Measurements from ENCODE around the gene ACVR1C. TPM values are rescaled to one million over a fixed set of nuclear protein-coding genes. Genes with fewer than 3 reads are reported as not detected.
"Not testable (repeated sequence)": the region's sequence is repeated elsewhere in the genome, so short reads cannot be mapped to it uniquely, and the experiment has no call there.

The ACVR1C gene
- total and polyA plus RNA-seq, 4 experiments from 2014 or later: 1.6 to 6.9 (median 4.3) TPM

- ChIA-PET POLR2A (ENCODE audit: partially characterized antibody) (no interaction called here), CTCF (ENCODE audit: partially characterized antibody) (interaction anchor here (1.2 kb wide), 1 partner anchor 15 kb away, joined by 3 read pairs; no protein-coding TSS in a partner anchor)
- DNase-seq: no peak
- no peak overlapping the region for H3K4me3 ChIP-seq (ENCODE audit: low read length in 2 of 2)
- no peak overlapping the region for H3K27ac ChIP-seq (ENCODE audit: low read depth, low read length)
- Mint-ChIP-seq H3K9me3 (no peaks in the 10 kb centered on the region), H3K27me3 (peaks cover 0 to 3% of the 10 kb centered on the region in 2 donors), H3K36me3 (peaks cover 13 to 21% of the 10 kb centered on the region in 2 donors), H3K4me1 (peaks cover 0 to 1% (median 0%) of the 10 kb centered on the region in 4 donors), H3K4me3 (no peak overlapping the region), H3K27ac (no peak overlapping the region)
- intact Hi-C loops (cut with micrococcal nuclease): no loop called here
- H3K9me3 ChIP-seq (ENCODE audit: control insufficient read depth in 1 of 2, low read length in 2 of 2): no peaks in the 10 kb centered on the region
- no peaks in the 10 kb centered on the region for H3K27me3 ChIP-seq (ENCODE audit: insufficient read depth, low read length)
- no peaks in the 10 kb centered on the region for H3K4me1 ChIP-seq (ENCODE audit: insufficient read depth, low read length)
- no peaks in the 10 kb centered on the region for H3K36me3 ChIP-seq (ENCODE audit: insufficient read depth, low read length)
Measured at GRCh38 chr2:157587576-157587975, 41.1 kb downstream of the ACVR1C start.

GRCh38 chr2:157574165-157574564 is 54.5 kb downstream of the ACVR1C start:
- Mint-ChIP-seq H3K36me3 (no peaks in the 10 kb centered on the region), H3K27me3 (peaks cover 0 to 1% of the 10 kb centered on the region in 2 donors), H3K4me3 (no peak overlapping the region), H3K27ac (peak overlapping the region in 3 of 7 donors; percentile 10 to 74 (median 22)), H3K9me3 (no peaks in the 10 kb centered on the region), H3K4me1 (peaks cover 0 to 7% (median under 1%) of the 10 kb centered on the region in 4 donors)
- no peaks in the 10 kb centered on the region for H3K4me1 ChIP-seq (ENCODE audit: insufficient read depth, low read length)
- POLR2A ChIA-PET (ENCODE audit: partially characterized antibody): no interaction called here
- CTCF ChIA-PET (ENCODE audit: partially characterized antibody): no interaction called here
- no peaks in the 10 kb centered on the region for H3K27me3 ChIP-seq (ENCODE audit: insufficient read depth, low read length)
- intact Hi-C loops (cut with micrococcal nuclease): no loop called here
- H3K9me3 ChIP-seq (ENCODE audit: control insufficient read depth in 1 of 2, low read length in 2 of 2): no peaks in the 10 kb centered on the region
- H3K4me3 ChIP-seq (ENCODE audit: low read length in 2 of 2): no peak overlapping the region
- DNase-seq: no peak
- H3K27ac ChIP-seq (ENCODE audit: low read depth, low read length): no peak overlapping the region
- H3K36me3 ChIP-seq (ENCODE audit: insufficient read depth, low read length): no peaks in the 10 kb centered on the region

- H3K4me3 Mint-ChIP-seq: no peak overlapping the region
- intact Hi-C loops (cut with micrococcal nuclease): no loop called here
- peaks cover 0 to 7% (median 0%) of the 10 kb centered on the region in 4 donors for H3K4me1 Mint-ChIP-seq
- no peaks in the 10 kb centered on the region for H3K27me3 Mint-ChIP-seq
- Histone ChIP-seq H3K27me3 (ENCODE audit: insufficient read depth, low read length) (no peaks in the 10 kb centered on the region), H3K36me3 (ENCODE audit: insufficient read depth, low read length) (no peaks in the 10 kb centered on the region), H3K27ac (ENCODE audit: low read depth, low read length) (no peak overlapping the region), H3K4me3 (ENCODE audit: low read length in 2 of 2) (no peak overlapping the region), H3K9me3 (ENCODE audit: control insufficient read depth in 1 of 2, low read length in 2 of 2) (no peaks in the 10 kb centered on the region), H3K4me1 (ENCODE audit: insufficient read depth, low read length) (no peaks in the 10 kb centered on the region)
- peak in 3 of 5 donors; percentile 5 to 27 (median 6) for DNase-seq
- H3K9me3 Mint-ChIP-seq: no peaks in the 10 kb centered on the region
- ChIA-PET CTCF (ENCODE audit: partially characterized antibody) (no interaction called here), POLR2A (ENCODE audit: partially characterized antibody) (no interaction called here)
- peak overlapping the region in 1 of 7 donors; percentile 13 for H3K27ac Mint-ChIP-seq
- H3K36me3 Mint-ChIP-seq: no peaks in the 10 kb centered on the region
Measured at GRCh38 chr2:157572725-157573124, 55.9 kb downstream of the ACVR1C start.

GRCh38 chr2:157566623-157567022 is 62.0 kb downstream of the ACVR1C start:
- intact Hi-C loops (cut with micrococcal nuclease); CTCF ChIA-PET (ENCODE audit: partially characterized antibody); H3K4me3 Mint-ChIP-seq; H3K4me3 ChIP-seq (ENCODE audit: low read length in 2 of 2); H3K4me1 ChIP-seq (ENCODE audit: insufficient read depth, low read length); H3K27me3 Mint-ChIP-seq; H3K4me1 Mint-ChIP-seq; H3K27ac ChIP-seq (ENCODE audit: low read depth, low read length); H3K36me3 Mint-ChIP-seq; H3K27me3 ChIP-seq (ENCODE audit: insufficient read depth, low read length); H3K9me3 Mint-ChIP-seq; H3K27ac Mint-ChIP-seq; POLR2A ChIA-PET (ENCODE audit: partially characterized antibody); H3K9me3 ChIP-seq (ENCODE audit: control insufficient read depth in 1 of 2, low read length in 2 of 2); H3K36me3 ChIP-seq (ENCODE audit: insufficient read depth, low read length): not testable (repeated sequence)
- peak in 1 of 5 donors; percentile 21 for DNase-seq

- CTCF ChIA-PET (ENCODE audit: partially characterized antibody); POLR2A ChIA-PET (ENCODE audit: partially characterized antibody); H3K4me3 Mint-ChIP-seq; H3K4me1 Mint-ChIP-seq; H3K27ac ChIP-seq (ENCODE audit: low read depth, low read length); H3K27me3 ChIP-seq (ENCODE audit: insufficient read depth, low read length); H3K27me3 Mint-ChIP-seq; H3K36me3 ChIP-seq (ENCODE audit: insufficient read depth, low read length); H3K9me3 ChIP-seq (ENCODE audit: control insufficient read depth in 1 of 2, low read length in 2 of 2); DNase-seq; H3K4me1 ChIP-seq (ENCODE audit: insufficient read depth, low read length); H3K4me3 ChIP-seq (ENCODE audit: low read length in 2 of 2); H3K36me3 Mint-ChIP-seq; H3K9me3 Mint-ChIP-seq; H3K27ac Mint-ChIP-seq; intact Hi-C loops (cut with micrococcal nuclease): not testable (repeated sequence)
Measured at GRCh38 chr2:157566113-157566512, 62.6 kb downstream of the ACVR1C start.

GRCh38 chr2:157565550-157565949 is 63.1 kb downstream of the ACVR1C start:
- Histone ChIP-seq H3K36me3 (ENCODE audit: insufficient read depth, low read length) (no peaks in the 10 kb centered on the region), H3K4me1 (ENCODE audit: insufficient read depth, low read length) (no peaks in the 10 kb centered on the region), H3K9me3 (ENCODE audit: control insufficient read depth in 1 of 2, low read length in 2 of 2) (no peaks in the 10 kb centered on the region), H3K4me3 (ENCODE audit: low read length in 2 of 2) (no peak overlapping the region), H3K27ac (ENCODE audit: low read depth, low read length) (no peak overlapping the region), H3K27me3 (ENCODE audit: insufficient read depth, low read length) (no peaks in the 10 kb centered on the region)
- POLR2A ChIA-PET (ENCODE audit: partially characterized antibody): no interaction called here
- H3K27me3 Mint-ChIP-seq: no peaks in the 10 kb centered on the region
- peaks cover 3 to 7% (median 5%) of the 10 kb centered on the region in 4 donors for H3K4me1 Mint-ChIP-seq
- H3K9me3 Mint-ChIP-seq: peaks cover 0 to 6% (median 3%) of the 10 kb centered on the region in 8 donors
- no peak overlapping the region for H3K27ac Mint-ChIP-seq
- CTCF ChIA-PET (ENCODE audit: partially characterized antibody): no interaction called here
- intact Hi-C loops (cut with micrococcal nuclease): no loop called here
- no peak for DNase-seq
- peaks cover 4 to 8% of the 10 kb centered on the region in 2 donors for H3K36me3 Mint-ChIP-seq
- H3K4me3 Mint-ChIP-seq: no peak overlapping the region

GRCh38 chr2:157559890-157560289 is 68.8 kb downstream of the ACVR1C start:
- POLR2A ChIA-PET (ENCODE audit: partially characterized antibody): no interaction called here
- Histone ChIP-seq H3K36me3 (ENCODE audit: insufficient read depth, low read length) (no peaks in the 10 kb centered on the region), H3K9me3 (ENCODE audit: control insufficient read depth in 1 of 2, low read length in 2 of 2) (no peaks in the 10 kb centered on the region), H3K27ac (ENCODE audit: low read depth, low read length) (no peak overlapping the region), H3K27me3 (ENCODE audit: insufficient read depth, low read length) (no peaks in the 10 kb centered on the region), H3K4me3 (ENCODE audit: low read length in 2 of 2) (no peak overlapping the region), H3K4me1 (ENCODE audit: insufficient read depth, low read length) (peaks cover 3% of the 10 kb centered on the region)
- H3K9me3 Mint-ChIP-seq: peaks cover 0 to 6% (median 3%) of the 10 kb centered on the region in 8 donors
- CTCF ChIA-PET (ENCODE audit: partially characterized antibody): no interaction called here
- no peak for DNase-seq
- H3K27ac Mint-ChIP-seq: no peak overlapping the region
- no peak overlapping the region for H3K4me3 Mint-ChIP-seq
- intact Hi-C loops (cut with micrococcal nuclease): no loop called here
- peaks cover 9 to 14% of the 10 kb centered on the region in 2 donors for H3K36me3 Mint-ChIP-seq
- no peaks in the 10 kb centered on the region for H3K27me3 Mint-ChIP-seq
- peaks cover 10 to 20% (median 12%) of the 10 kb centered on the region in 4 donors for H3K4me1 Mint-ChIP-seq

- H3K4me1 ChIP-seq (ENCODE audit: insufficient read depth, low read length): peaks cover 3% of the 10 kb centered on the region
- no peaks in the 10 kb centered on the region for H3K27me3 ChIP-seq (ENCODE audit: insufficient read depth, low read length)
- H3K36me3 ChIP-seq (ENCODE audit: insufficient read depth, low read length): no peaks in the 10 kb centered on the region
- H3K27ac ChIP-seq (ENCODE audit: low read depth, low read length): no peak overlapping the region
- intact Hi-C loops (cut with micrococcal nuclease): no loop called here
- Mint-ChIP-seq H3K4me3 (no peak overlapping the region), H3K27ac (no peak overlapping the region), H3K36me3 (peaks cover 9 to 11% of the 10 kb centered on the region in 2 donors), H3K9me3 (peaks cover 0 to 6% (median 1%) of the 10 kb centered on the region in 8 donors), H3K27me3 (no peaks in the 10 kb centered on the region), H3K4me1 (peaks cover 10 to 20% (median 12%) of the 10 kb centered on the region in 4 donors)
- DNase-seq: no peak
- H3K9me3 ChIP-seq (ENCODE audit: control insufficient read depth in 1 of 2, low read length in 2 of 2): no peaks in the 10 kb centered on the region
- no peak overlapping the region for H3K4me3 ChIP-seq (ENCODE audit: low read length in 2 of 2)
- ChIA-PET CTCF (ENCODE audit: partially characterized antibody) (no interaction called here), POLR2A (ENCODE audit: partially characterized antibody) (interaction anchor here (0.6 kb wide), 1 partner anchor 145 kb away, joined by 3 read pairs; no protein-coding TSS in a partner anchor)
Measured at GRCh38 chr2:157559461-157559860, 69.2 kb downstream of the ACVR1C start.
